ENCODE data around the gene CYSTM1.
"Not testable (repeated sequence)": the region's sequence is repeated elsewhere in the genome, so short reads cannot be mapped to it uniquely, and the experiment has no call there.

The CYSTM1 gene

DNA sequence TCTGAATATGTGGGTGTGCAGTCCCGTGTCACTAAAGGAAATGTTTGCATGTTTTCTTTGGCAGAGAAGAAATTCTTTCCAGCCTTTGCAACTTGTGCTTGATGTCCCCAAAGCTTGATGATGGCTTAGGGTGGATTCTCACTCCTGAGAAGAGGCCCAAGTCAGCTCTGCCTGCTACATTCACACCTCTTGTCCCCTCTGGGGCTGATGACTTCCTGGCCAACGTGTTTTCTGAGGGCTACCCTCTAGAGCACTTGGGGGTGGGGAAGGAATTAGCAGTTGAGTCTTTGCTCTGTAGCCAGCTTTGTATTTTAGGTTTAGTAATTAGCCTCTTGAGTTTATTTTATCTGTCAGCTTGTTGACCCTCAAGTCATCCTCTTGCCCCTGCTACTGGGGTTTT is 19.7 kb downstream of the CYSTM1 start:
- TF ChIP-seq EZH2 (IDR thresholded peaks at IDR 0.05; ENCODE audit: borderline replicate concordance, low read length) (no peak), CTCF (IDR thresholded peaks at IDR 0.05; ENCODE audit: low read length) (no peak)
- Histone ChIP-seq H4K20me1 (ENCODE audit: insufficient read depth, low read length) (no peaks in the 10 kb centered on the region), H3K79me2 (ENCODE audit: insufficient read depth, low read length) (no peaks in the 10 kb centered on the region), H3K36me3 (ENCODE audit: insufficient read depth, low read length) (no peaks in the 10 kb centered on the region), H3K9ac (ENCODE audit: low read length) (no peak overlapping the region), H3K27me3 (ENCODE audit: insufficient read depth, low read length) (no peaks in the 10 kb centered on the region), H3K4me1 (ENCODE audit: insufficient read depth, low read length, severe bottlenecking) (no peaks in the 10 kb centered on the region), H3K27ac (ENCODE audit: low read depth, low read length, poor library complexity, severe bottlenecking) (no peak overlapping the region), H3F3A (ENCODE audit: insufficient read depth, low read length) (no peaks in the 10 kb centered on the region), H3K4me2 (ENCODE audit: low read length) (no peak overlapping the region), H2AFZ (ENCODE audit: low read length) (no peak overlapping the region), H3K9me2 (ENCODE audit: low read depth, low read length) (no peaks in the 10 kb centered on the region), H3K4me3 (ENCODE audit: low read depth, low read length, poor library complexity, severe bottlenecking) (no peak overlapping the region), H3K9me3 (ENCODE audit: low read length) (no peaks in the 10 kb centered on the region)

- no peak overlapping the region for H3K4me2 ChIP-seq (ENCODE audit: low read length)
- no peak overlapping the region for H3K9ac ChIP-seq (ENCODE audit: low read length)
Measured at GRCh38 chr5:140196115-140196814, 21.3 kb downstream of the CYSTM1 start.

GRCh38 chr5:140197023-140197422 is 22.0 kb downstream of the CYSTM1 start:
- Histone ChIP-seq H2AFZ (ENCODE audit: low read length) (no peak overlapping the region), H3K4me1 (ENCODE audit: insufficient read depth, low read length, severe bottlenecking) (no peaks in the 10 kb centered on the region), H3K36me3 (ENCODE audit: insufficient read depth, low read length) (no peaks in the 10 kb centered on the region), H4K20me1 (ENCODE audit: insufficient read depth, low read length) (no peaks in the 10 kb centered on the region), H3K9me2 (ENCODE audit: low read depth, low read length) (no peaks in the 10 kb centered on the region), H3K9ac (ENCODE audit: low read length) (no peak overlapping the region), H3K27me3 (ENCODE audit: insufficient read depth, low read length) (no peaks in the 10 kb centered on the region), H3K9me3 (ENCODE audit: low read length) (no peaks in the 10 kb centered on the region), H3K4me2 (ENCODE audit: low read length) (no peak overlapping the region), H3K79me2 (ENCODE audit: insufficient read depth, low read length) (no peaks in the 10 kb centered on the region), H3K4me3 (ENCODE audit: low read depth, low read length, poor library complexity, severe bottlenecking) (no peak overlapping the region), H3F3A (ENCODE audit: insufficient read depth, low read length) (no peaks in the 10 kb centered on the region), H3K27ac (ENCODE audit: low read depth, low read length, poor library complexity, severe bottlenecking) (no peak overlapping the region)
- TF ChIP-seq EZH2 (IDR thresholded peaks at IDR 0.05; ENCODE audit: borderline replicate concordance, low read length) (no peak), CTCF (IDR thresholded peaks at IDR 0.05; ENCODE audit: low read length) (no peak)

More at GRCh38 chr5:140196115-140196814, 21.3 kb downstream of the CYSTM1 start:
- H3K79me2 ChIP-seq (ENCODE audit: insufficient read depth, low read length) = no peaks in the 10 kb centered on the region
- H2AFZ ChIP-seq (ENCODE audit: low read length) = no peak overlapping the region
- no peaks in the 10 kb centered on the region for H3K9me3 ChIP-seq (ENCODE audit: low read length)
- no peaks in the 10 kb centered on the region for H3K27me3 ChIP-seq (ENCODE audit: insufficient read depth, low read length)
- no peaks in the 10 kb centered on the region for H3K9me2 ChIP-seq (ENCODE audit: low read depth, low read length)
- H3K27ac ChIP-seq (ENCODE audit: low read depth, low read length, poor library complexity, severe bottlenecking) = no peak overlapping the region
- H3F3A ChIP-seq (ENCODE audit: insufficient read depth, low read length) = no peaks in the 10 kb centered on the region
- no peaks in the 10 kb centered on the region for H3K36me3 ChIP-seq (ENCODE audit: insufficient read depth, low read length)
- TF ChIP-seq EZH2 (IDR thresholded peaks at IDR 0.05; ENCODE audit: borderline replicate concordance, low read length) (no peak), CTCF (IDR thresholded peaks at IDR 0.05; ENCODE audit: low read length) (no peak)
- no peaks in the 10 kb centered on the region for H4K20me1 ChIP-seq (ENCODE audit: insufficient read depth, low read length)
- no peak overlapping the region for H3K4me3 ChIP-seq (ENCODE audit: low read depth, low read length, poor library complexity, severe bottlenecking)
- H3K4me1 ChIP-seq (ENCODE audit: insufficient read depth, low read length, severe bottlenecking) = no peaks in the 10 kb centered on the region

DNA sequence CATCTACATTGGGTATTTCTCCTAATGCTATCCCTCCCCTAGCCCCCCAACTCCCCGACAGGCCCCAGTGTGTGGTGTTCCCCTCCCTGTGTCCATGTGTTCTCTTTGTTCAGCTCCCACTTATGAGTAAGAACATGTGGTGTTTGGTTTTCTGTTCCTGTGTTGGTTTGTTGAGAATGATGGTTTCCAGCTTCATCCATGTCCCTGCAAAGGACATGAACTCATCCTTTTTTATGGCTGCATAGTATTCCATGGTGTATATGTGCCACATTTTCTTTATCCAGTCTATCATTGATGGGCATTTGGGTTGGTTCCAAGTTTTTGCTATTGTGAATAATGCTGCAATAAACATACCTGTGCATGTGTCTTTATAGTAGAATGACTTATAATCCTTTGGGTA is 23.9 kb downstream of the CYSTM1 start:
- not testable (repeated sequence) for H3K27ac ChIP-seq (ENCODE audit: low read depth, low read length, poor library complexity, severe bottlenecking); H3K79me2 ChIP-seq (ENCODE audit: insufficient read depth, low read length); H2AFZ ChIP-seq (ENCODE audit: low read length); H3K36me3 ChIP-seq (ENCODE audit: insufficient read depth, low read length); H3K27me3 ChIP-seq (ENCODE audit: insufficient read depth, low read length); H3K9me3 ChIP-seq (ENCODE audit: low read length); H3K4me2 ChIP-seq (ENCODE audit: low read length); H3K9ac ChIP-seq (ENCODE audit: low read length); H3K9me2 ChIP-seq (ENCODE audit: low read depth, low read length); H3K4me1 ChIP-seq (ENCODE audit: insufficient read depth, low read length, severe bottlenecking); H3K4me3 ChIP-seq (ENCODE audit: low read depth, low read length, poor library complexity, severe bottlenecking); H4K20me1 ChIP-seq (ENCODE audit: insufficient read depth, low read length); H3F3A ChIP-seq (ENCODE audit: insufficient read depth, low read length)

Data from OCI-LY1 (cell line).